SK-N-MC (cell line): ENCODE data around the gene GIMAP1.

Experiments used
- EZH2 ChIP-seq: fragments of 200-600 bp; sonication (generic); IDR thresholded peaks from one replicate; pipeline ENCODE4 v1.6.1; 2017; ENCODE audit warnings: antibody characterized with exemption
- FOXP2 ChIP-seq: optimal IDR thresholded peaks from 2 replicates; pipeline ENCODE3; 2011; ENCODE audit warnings: mild to moderate bottlenecking, moderate library complexity; ENCODE audit not compliant: insufficient read depth; ENCODE audit errors: extremely low read length, control extremely low read depth
- POLR2AphosphoS5 ChIP-seq: IDR thresholded peaks from 2 replicates; pipeline ENCODE4 v1.6.1; 2012; ENCODE audit warnings: mild to moderate bottlenecking, low read depth, low read length, borderline replicate concordance

DNA sequence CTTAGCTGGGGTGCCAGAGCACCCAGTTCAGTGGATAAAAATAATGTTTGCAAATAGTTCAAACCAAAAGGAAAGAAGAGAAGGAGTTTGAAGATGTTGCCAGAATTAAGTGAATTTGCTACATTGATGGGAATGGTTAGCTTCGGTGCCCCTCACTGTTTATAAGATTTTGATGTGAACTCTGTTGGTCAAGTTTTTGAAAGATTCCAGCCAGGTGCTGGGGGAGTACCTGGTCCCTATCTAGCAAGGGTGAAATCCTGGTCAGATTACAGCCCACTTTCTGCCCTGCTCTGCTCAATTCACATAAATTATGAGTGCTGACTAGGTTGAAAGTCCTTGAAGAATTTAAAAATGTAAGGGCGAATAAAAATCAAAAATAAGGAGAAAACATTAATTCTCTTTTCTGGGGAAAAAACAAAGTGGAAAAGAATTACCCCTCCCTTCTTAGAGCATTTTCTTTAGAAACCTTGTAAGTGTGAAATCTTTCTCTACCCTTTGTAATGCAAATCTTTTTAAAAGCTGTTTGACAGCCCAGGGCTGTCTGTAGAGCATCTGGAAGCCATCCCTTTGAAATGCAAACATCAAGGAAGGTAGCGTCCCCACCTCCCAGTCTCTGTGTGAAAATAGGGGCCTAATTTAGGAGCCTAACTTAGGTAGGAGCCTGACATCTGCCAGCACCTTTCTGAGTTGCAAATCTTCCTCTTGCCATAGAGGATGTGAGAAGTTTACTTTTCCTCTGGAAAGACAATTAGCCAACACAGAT lies 19.4 kb downstream of the GIMAP1 start:
- TF ChIP-seq EZH2 (no peak), POLR2AphosphoS5 (no peak), FOXP2 (no peak)
